Epithelial cell of umbilical artery (primary cell): ENCODE results near the gene ADSS1. TPM values are rescaled to one million over a fixed set of nuclear protein-coding genes. Genes with fewer than 3 reads are reported as not detected.

Experiments used
- total RNA-seq: library from RNA; depleted of rRNA; stranded (reverse); fragments of >200 nt; gene quantifications from 2 replicates; pipeline ENCODE4 v1.2.3, GENCODE V29; 2014

Gene ADSS1
- total RNA-seq, result 1.4 and 3.9 TPM in 2 replicates

GRCh38 chr14:104723651-104724406, at the start of gene ADSS1:
Gene ADSS1 (plus strand): TSS chr14:104724229. CDS start chr14:104724271, 42 bp downstream.

DNA sequence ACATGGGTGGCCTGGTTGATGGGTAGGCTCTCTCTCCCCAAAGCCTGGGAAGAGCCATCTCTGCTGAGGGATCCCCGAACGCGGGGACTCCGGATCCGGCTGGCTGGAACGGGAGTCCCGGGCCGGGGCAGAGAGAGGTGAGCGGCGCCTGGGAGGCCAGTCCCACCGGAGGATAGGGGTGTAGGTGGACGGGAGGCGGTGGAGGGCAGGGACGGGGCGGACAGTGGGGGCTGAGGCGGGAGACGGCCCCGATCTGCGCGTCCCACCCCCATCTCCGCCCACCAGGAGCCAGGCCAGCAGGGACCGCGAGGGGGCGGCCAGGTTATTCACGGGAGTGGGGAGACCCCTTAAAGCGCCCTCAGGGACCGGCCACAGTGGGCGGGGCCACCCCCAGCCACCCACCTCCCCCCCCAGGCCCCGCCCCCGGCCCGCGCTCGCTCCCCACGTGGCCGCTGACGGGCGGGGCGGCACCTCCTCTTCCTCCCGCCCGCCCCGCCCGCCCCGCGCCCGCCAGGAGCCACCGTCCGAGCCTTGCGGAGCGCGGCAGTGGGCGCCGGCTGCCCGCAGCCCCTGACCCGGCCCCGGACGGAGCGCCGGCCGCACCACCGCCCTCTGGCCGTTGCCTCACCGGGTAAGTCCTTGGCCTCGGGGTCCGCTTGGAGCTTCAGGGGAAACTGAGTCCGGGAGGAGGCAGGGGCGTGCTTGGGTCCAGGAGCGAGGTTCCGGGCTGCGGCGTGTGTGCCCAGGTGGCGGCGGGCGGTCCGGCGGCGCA, 34.7 kb upstream of the ADSS1 start, which contains the start of gene INF2:
Gene INF2, plus strand, starts transcription at position 510 of the 772 bp plus-strand sequence. CDS start 11,748 bp downstream, outside the sequence.

DNA sequence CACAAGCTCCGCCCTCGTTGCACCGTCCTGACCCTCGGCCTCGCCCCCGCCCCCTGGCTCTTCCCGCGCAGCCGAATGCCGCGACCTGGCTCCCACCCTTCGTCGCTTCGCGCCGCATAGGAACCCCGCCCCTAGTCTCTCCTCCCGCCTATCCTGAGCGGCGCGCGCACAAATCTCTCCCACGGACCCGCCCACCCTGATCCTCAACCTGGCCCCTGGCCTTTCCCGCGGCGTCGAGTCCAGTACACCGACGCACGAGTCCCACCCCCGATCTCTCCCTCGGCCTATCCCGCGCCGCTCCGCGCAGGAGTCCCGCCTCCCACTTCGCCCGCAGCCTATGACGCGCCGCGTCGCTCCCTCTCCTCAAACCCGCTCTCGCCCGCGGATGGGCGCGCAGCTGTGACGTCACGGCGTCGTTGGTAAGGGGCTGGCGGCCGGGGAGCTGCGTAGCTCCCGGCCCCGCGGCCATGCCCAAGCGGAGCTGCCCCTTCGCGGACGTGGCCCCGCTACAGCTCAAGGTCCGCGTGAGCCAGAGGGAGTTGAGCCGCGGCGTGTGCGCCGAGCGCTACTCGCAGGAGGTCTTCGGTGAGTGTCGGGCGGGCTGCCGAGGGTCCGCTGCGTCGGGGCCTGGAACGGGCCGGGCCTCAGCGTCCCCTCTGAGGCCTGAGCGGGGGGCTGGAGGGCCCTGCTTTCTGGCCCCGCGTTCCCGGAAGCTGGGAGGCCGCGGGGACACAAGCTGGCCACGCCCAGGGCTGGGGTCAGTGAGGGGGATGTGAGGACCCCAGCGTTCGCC, 28.9 kb downstream of the ADSS1 start, which contains the start of gene SIVA1:
Gene SIVA1, plus strand, starts transcription at position 413 of the 793 bp plus-strand sequence. Its CDS starts 55 bp downstream, at position 468.

GRCh38 chr14:104794993-104795780, 71.2 kb downstream of the ADSS1 start, which contains the start of gene AKT1:
Gene AKT1 (minus strand): TSS chr14:104795748. CDS start chr14:104792643, 3,105 bp downstream.

Other genes with a start within 250 kb of the ADSS1 start
- not detected in 2 replicates for gene C14orf180, start 144.5 kb upstream of the ADSS1 start, total RNA-seq
- under 0.01 TPM in 1 of 2 replicates, not detected in the other for gene TMEM179, start 119.5 kb upstream of the ADSS1 start, total RNA-seq
- gene INF2, start 34.6 kb upstream of the ADSS1 start, total RNA-seq, result 31.0 and 41.9 TPM in 2 replicates
- 192 and 218 TPM in 2 replicates for gene SIVA1, start 28.9 kb downstream of the ADSS1 start, total RNA-seq
- 209 and 212 TPM in 2 replicates for gene AKT1, start 71.5 kb downstream of the ADSS1 start, total RNA-seq
- gene ZBTB42, start 76.9 kb downstream of the ADSS1 start, total RNA-seq, result 5.6 and 5.8 TPM in 2 replicates
- 10.5 and 11.0 TPM in 2 replicates for gene CEP170B, start 141.0 kb downstream of the ADSS1 start, total RNA-seq
- not detected in 2 replicates for gene PLD4, start 200.7 kb downstream of the ADSS1 start, total RNA-seq